Hematopoietic multipotent progenitor cell (in vitro differentiated cells): ENCODE results near the gene B4GALNT1. TPM values are rescaled to one million over a fixed set of nuclear protein-coding genes. Genes with fewer than 3 reads are reported as not detected.
"Not testable (repeated sequence)": the region's sequence is repeated elsewhere in the genome, so short reads cannot be mapped to it uniquely, and the experiment has no call there.

ENCODE experiments used
- DNase-seq, 3 donors: peaks; one replicate each; pipeline ENCODE4 v3.0.0-alpha.2; 2011 to 2015; ENCODE audit warnings: low read depth in 2 of 3, low spot score in 2 of 3
- total RNA-seq: library from RNA; depleted of rRNA; stranded (reverse); fragments of >200 nt; gene quantifications from one replicate; pipeline ENCODE4 v1.2.3, GENCODE V29; 2012

Gene B4GALNT1
- 0.81 TPM for total RNA-seq

DNA sequence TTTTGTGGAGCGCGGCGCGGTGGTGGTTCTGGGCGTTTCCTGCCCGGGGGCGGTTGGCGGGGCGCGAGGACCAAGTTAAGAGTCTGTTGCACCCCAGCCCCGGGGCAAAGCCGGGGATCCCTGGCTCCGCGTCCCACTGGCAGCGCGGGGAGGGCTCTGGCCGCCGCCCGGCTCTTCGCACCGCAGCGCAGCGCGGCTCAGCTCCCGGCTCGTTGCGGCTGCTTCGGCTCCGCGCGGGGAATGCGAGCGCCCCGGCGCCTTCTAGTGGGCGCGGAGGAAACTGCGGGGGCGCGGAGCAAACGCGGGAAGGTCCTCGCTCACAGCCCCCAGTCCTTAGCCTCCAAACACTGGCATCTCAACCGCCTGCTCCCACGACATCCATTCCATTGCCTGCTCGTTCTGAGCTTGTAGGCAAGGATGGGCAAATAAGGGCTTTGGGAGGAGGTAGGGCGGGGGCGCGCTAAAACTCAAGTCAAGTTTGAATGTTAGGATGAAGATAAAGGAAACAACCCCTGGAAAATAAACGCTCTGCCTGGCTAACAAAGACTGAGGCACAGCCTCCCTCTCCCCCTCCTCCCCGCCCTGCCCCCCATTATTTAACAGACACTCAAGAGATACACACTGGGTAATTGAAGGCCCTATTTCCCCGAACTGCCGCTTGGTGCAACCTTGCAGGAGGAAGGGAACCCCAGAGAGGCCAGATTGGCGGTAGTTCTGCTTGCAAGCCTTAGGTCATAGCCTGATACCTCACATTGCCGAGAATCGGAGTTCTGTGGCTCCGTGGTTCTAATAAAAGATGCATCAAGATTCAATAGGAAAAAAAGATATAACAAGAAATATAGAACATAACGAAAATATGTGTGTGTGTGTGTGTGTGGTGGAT is at the start of gene B4GALNT1:
TSS of gene B4GALNT1 (minus strand) at position 244 of the 883 bp plus-strand sequence. CDS start 1,069 bp downstream, outside the sequence.
- peak; percentile 47 to 69 (median 57) for DNase-seq

DNA sequence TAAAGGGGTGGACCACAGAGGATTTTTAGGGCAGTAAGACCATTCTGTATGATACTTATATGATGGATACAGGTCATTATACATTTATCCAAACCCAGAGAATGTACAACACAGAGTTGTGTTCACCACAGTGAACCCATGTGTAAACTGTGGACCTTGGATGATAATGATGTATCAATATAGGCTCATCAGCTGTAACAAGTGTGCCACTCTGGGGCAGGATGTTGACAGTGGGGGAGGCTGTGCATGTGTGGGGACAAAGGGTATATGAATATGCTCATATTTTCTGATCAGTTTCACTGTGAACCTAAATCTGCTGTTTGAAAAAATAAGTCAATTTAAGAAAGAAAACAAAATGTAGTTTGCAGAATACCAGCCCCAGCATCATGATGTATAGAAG is 46.7 kb upstream of the B4GALNT1 start:
- no peak for DNase-seq

DNA sequence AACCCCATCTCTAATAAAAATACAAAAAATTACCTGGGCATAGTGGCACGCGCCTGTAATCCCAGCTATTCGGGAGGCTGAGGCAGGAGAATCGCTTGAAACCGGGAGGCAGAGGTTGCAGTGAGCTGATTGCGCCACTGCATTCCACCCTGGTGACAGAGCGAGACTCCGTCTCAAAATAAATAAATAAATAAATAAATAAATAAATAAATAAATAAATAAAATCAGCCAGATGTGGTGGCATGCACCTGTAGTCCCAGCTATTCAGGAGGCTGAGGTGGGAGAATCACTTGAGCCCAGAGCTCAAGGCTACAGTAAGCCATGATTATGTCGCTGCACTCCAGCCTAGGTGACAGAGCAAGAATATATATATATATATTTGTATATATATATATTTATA is 44.9 kb upstream of the B4GALNT1 start:
- not testable (repeated sequence) for DNase-seq

DNA sequence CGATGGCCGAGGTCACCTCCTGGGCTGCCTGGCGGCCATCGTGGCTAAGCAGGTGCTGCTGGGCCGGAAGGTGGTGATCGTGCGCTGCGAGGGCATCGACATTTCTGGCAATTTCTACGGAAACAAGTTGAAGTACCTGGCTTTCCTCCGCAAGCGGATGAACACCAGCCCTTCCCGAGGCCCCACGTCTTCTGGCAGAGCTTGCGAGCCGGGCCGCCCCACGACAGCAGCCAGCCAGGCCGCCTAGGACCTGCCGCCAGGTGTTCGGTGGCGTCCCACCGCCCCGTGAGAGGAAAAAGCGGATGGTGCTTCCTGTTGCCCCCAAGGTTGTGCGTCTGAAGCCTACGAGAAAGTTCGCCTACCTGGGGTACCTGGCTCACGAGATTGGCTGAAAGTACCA is 41.7 kb upstream of the B4GALNT1 start:
- no peak for DNase-seq

DNA sequence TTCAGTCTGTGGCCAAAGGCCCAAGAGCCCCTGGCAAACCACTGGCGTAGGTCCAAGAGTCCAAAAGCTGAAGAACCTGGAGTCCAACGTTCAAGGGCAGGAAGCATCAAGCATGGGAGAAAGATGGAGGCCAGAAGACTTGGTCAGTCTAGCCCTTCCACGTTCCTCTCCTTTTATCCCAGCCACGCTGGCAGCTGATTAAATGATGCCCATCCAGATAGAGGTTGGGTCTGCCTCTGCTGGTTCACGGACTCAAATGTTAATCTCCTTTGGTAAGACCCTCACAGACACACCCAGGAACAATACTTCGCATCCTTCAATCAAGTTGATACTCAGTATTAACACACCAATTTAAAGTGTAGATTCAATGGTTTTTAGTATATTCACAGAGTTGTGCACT is 39.8 kb upstream of the B4GALNT1 start:
- no peak for DNase-seq

DNA sequence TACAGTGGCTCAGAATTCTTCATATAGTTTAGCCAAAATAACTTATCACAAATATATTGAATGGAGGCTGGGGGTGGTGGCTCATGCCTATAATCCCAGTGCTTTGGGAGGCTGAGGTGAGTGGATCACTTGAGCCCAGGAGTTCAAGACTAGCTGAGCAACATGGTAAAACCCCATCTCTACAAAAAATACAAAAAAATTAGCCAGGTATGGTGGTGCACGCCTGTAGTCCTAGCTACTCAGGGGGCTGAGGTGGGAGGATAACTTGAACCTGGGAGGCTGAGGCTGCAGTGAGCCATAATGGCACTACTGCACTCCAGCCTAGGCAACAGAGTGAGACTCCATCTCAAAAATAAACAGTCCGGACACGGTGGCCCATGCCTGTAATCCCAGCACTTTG is 38.8 kb upstream of the B4GALNT1 start:
- not testable (repeated sequence) for DNase-seq

DNA sequence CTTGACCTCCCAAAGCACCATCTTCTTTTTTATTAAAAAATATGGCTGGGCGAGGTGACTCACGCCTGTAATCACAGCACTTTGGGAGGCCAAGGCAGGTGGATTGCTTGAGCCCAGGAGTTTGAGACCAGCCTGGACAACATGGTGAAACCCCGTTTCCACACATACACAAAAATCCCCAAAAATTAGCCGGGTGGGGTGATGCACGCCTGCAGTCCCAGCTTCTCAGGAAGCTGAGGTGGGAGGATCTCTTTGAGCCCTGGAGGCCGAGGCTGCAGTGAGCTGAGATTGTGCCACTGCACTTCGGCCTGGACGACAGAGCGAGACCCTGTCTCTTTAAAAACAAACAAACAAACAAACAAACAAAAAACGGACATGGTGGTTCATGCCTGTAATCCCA is 36.7 kb upstream of the B4GALNT1 start:
- DNase-seq: not testable (repeated sequence)

DNA sequence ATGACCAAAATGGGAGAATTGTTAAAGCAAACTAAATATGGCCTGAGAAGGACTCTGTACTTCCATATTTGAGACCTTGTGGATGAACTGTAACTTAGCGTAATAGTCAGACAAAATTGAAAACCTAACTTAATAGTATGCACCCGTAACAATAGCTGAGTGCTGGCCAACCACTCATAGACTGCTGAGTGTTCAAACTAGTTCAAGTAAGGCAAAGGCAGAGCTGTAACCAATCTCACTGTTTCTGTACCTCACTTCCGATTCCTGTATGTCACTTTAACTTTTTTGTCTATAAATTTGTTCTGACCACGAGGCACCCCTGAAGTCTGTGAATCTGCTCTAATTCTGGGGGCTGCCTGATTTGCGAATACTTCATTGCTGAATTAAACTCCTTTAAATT is 33.9 kb upstream of the B4GALNT1 start:
- DNase-seq: no peak

DNA sequence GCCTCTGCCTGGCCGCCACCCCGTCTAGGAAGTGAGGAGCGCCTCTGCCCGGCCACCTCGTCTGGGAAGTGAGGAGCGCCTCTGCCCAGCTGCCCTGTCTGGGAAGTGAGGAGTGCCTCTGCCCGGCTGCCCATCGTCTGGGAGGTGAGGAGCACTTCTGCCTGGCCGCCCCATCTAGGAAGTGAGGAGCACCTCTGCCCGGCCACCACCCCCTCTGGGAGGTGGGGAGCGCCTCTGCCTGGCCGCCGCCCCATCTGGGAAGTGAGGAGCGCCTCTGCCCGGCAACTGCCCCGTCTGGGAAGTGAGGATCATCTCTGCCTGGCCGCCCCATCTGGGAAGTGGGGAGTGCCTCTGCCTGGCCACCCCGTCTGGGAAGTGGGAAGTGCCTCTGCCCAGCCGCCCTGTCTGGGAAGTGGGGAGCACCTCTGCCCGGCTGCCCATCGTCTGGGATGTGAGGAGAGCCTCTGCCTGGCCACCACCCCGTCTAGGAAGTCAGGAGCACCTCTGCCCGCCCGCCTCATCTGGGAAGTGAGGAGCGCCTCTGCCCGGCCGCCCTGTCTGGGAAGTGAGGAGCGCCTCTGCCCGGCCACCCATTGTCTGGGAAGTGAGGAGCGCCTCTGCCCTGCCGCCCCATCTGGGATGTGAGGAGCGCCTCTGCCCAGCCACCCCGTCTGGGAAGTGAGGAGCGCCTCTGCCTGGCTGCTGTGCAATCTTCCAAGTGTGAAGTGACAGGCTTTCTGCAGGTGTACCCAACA is 32.2 kb upstream of the B4GALNT1 start:
- DNase-seq: not testable (repeated sequence)

DNA sequence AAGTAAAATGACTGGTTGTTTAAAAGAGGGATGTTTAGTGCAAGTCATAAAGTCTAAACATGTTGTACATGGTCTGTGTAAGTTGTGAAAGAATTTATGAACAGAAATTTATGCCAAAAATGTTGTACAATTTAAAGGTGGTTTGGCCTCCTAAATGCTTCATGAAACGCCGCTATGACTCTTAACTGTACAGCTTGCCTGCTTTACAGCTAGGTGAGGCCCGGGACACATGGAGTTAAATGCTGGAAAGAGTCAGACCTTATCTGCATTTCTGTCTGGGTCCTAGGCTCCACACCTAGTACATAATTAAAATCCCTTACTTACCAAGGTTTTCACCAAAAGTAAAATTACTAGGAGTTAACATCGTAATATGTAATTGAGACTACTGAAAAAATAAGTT is 28.4 kb upstream of the B4GALNT1 start:
- no peak for DNase-seq

DNA sequence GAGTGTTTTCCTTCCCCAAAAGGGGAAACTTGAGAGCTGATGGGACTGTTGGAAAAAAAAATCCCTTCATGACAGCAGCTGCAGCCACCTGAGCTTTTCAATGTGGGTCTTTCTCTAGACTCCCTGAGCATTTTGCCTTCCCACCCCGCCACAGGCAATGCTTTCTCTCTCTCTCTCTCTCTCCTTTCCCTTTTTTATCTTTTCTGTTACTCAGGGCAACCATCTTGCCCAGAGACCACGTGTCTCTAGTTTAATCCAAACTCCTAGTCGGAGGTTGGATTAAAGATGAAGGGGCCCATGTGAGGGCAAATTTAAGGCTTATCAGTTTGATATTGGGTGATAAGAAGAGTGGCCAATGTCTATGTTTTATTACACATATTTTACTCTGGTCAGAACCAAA is 25.9 kb upstream of the B4GALNT1 start:
- DNase-seq: no peak

DNA sequence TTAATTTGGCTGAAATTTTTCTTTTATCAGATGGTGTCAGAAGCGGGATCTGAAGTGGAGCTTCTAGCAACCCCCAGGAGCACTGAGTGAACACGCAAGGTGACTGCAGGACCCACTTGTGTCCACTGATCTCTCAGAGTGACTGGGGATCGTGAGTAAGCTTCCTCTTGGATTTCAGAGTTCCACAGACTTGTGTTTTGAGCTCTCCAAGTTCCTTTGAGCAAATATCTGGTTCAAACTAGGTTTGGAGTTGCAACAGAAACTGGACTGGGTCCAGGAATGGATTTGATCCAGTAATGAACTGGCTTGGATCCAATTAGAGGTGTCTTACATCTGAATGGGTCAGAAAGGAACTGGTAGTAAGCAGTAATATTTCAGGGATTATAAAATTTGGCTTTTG is 24.7 kb upstream of the B4GALNT1 start:
- DNase-seq: no peak

DNA sequence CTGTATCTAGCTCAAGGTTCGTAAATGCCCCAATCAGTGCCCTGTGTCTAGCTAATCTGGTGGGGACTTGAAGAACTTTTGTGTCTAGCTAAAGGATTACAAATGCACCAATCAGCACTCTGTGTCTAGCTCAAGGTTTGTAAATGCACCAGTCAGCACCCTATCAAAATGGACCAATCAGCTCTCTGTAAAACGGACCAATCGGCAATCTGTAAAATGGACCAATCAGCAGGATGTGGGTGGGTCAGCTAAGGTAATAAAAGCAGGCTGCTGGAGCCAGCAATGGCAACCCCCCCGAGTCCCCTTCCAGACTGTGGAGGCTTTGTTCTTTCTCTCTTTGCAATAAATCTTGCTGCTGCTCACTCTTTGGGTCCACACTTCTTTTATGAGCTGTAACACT is 23.4 kb upstream of the B4GALNT1 start:
- not testable (repeated sequence) for DNase-seq

DNA sequence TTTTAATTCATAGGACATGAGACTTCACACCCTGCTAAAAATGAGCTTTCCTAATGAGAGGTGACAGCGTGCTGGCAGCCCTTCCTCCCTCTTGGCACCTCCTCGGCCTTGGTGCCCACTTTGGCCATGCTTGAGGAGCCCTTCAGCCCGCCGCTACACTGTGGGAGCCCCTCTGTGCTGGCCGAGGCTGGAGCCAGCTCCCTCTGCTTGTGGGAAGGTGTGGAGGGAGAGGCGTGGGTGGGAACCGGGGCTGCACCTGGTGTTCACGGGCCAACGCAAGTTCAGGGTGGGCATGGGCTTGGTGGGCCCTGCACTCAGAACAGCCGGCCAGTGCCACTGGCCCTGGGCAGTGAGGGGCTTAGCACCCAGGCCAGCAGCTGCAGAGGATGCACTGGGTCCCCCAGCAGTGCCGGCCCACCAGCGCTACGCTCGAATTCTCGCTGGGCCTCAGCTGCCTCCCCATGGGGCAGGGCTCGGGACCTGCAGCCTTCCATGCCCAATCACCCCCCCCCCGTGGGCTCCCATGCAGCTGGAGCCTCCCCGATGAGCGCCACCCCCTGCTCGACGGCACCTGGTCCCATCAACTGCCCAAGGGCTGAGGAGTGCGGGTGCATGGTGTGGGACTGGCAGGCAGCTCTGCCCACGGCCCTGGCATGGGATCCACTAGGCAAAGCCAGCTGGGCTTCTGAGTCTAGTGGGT is 22.7 kb upstream of the B4GALNT1 start:
- no peak for DNase-seq

DNA sequence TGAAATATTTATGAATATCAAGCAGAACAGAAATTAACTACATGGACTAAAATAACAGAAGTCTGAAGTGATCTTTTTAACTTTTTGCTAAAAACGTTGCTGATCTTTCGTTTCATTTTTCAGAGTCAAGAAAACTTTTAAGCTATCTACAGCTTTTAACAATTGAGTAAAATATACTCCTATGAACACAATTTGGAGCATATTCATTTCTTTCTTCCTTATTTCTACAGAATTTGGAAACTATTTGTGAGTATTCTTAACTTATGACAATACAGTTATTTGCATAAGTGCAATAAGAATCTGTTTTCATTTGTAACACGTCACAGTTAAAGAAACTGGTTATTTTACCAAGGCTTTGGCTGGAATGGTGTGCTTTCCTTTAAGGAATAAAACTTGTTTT is 21.0 kb upstream of the B4GALNT1 start:
- no peak for DNase-seq

DNA sequence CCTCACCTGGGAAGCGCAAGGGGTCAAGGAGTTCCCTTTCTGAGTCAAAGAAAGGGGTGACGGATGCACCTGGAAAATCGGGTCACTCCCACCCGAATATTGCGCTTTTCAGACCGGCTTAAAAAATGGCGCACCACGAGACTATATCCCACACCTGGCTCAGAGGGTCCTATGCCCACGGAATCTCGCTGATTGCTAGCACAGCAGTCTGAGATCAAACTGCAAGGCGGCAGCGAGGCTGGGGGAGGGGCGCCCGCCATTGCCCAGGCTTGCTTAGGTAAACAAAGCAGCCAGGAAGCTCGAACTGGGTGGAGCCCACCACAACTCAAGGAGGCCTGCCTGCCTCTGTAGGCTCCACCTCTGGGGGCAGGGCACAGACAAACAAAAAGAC is 13.7 kb upstream of the B4GALNT1 start:
- not testable (repeated sequence) for DNase-seq

DNA sequence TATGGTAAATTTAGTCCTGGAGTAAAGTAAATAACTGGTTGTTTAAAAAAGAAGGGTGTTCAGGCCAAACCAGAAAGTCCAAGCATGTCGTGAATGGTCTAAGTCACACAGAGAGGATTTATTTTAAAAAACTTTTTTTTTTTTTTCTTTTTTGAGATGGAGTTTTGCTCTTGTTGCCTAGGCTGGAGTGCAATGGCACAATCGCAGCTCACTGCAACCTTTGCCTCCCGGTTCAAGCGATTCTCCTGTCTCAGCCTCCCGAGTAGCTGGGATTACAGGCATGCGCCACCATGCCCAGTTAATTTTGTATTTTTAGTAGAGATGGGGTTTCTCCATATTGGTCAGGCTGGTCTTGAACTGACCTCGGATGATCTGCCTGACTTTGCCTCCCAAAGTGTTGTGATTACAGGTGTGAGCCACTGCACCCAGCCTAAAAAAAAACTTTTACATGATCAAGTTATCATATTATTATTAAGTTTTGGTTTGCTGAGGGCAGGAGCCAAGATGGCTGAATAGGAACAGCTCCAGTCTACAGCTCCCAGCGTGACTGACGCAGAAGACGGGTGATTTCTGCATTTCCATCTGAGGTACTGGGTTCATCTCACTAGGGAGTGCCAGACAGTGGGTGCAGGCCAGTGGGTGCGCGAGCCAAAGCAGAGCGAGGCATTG is 13.1 kb upstream of the B4GALNT1 start:
- peak in 1 of 3 donors; percentile 36 for DNase-seq

DNA sequence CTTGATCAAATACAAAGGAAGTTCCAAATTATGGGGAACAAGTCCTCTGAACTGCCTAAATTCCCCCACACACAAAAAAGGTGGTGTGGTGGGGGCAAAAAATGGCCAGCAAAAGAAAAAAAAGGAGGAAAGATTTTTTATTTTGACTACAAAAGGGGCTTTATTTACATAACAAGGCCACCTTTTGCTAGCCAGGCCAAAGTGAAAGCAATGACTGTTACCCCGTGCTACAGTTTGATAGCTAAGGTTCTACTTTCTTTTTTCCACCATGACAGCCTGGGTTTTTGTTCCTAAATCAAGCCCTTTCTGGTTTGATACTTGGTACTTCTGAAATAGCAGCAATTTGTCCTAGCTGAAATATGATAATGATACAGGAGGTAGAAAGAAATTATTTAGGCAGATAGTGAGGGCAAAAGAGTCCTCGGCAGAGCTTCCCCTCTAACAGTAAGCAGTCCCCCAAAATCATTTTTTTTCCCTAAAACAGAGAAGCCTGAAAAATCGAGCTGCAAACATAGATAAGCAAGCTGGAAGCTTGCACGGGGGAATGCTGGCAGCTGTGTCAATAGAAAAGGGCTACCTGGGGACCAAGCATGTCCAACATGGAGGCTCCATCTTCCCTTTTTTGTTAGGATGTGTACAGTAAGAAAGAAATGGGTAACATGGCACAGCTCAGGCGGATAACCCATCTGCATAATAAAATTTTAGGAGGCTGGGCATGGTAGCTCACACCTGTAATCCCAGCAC is 8.9 kb upstream of the B4GALNT1 start:
- no peak for DNase-seq

DNA sequence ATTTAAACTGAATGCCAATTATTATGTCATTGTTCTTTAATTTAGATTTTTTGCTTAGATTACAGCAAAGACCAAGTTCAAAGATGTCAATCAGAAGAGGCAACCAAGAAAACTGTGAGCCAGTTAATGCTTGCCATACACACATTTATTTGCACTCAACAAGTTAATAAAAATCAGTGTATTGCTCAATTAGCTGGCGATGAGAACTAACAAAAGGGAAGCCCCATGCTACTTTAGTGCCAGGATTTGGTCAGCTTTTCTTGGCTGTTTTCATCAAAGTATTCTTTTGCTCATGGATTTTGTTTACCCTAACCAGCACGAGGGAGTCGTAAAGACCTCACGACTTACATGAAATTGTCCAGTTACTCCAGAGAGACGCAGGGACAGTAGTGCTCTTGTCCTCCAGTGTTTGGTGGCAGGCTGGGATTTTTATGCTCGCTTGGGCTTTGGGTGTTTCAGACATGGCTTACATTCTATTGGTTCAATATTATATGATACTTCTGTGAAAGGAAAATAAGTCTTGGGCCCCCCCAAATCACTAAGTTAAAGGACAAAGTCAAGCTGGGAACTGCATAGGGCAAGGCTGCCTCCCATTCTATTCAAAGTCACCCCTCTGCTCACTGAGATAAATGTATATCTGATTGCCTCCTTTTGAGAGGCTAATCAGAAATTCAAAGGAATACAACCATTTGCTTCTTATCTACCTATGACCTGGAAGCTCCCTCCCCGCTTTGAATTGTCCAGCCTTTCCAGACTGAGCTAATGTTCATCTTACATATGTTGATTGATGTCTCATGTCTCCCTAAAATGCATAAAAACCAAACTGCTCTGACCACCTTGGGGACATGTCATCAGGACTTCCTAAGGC is 7.4 kb upstream of the B4GALNT1 start:
- no peak for DNase-seq
